GM23338 (cell line): ENCODE measurements around the gene BTBD9.

Source experiments
- EZH2 ChIP-seq: fragments of 200-600 bp; sonication (generic); IDR thresholded peaks from one replicate; pipeline ENCODE4 v1.8.0; 2017; ENCODE audit warnings: antibody characterized with exemption, mild to moderate bottlenecking, low read depth; ENCODE audit not compliant: unreplicated experiment
- TF ChIP-seq, protein P1 (sequence below), 2 experiments: fragments of 200-600 bp in 1 of 2; sonication (generic) in 1 of 2; conservative IDR thresholded peaks; 2 replicates each; pipeline versions ENCODE4 v1.5.1 to v1.6.1; 2016 to 2017; ENCODE audit warnings: antibody characterized with exemption in 2 of 2, low read depth in 2 of 2, mild to moderate bottlenecking in 2 of 2, moderate library complexity in 1 of 2

- TF ChIP-seq, protein P1, sequence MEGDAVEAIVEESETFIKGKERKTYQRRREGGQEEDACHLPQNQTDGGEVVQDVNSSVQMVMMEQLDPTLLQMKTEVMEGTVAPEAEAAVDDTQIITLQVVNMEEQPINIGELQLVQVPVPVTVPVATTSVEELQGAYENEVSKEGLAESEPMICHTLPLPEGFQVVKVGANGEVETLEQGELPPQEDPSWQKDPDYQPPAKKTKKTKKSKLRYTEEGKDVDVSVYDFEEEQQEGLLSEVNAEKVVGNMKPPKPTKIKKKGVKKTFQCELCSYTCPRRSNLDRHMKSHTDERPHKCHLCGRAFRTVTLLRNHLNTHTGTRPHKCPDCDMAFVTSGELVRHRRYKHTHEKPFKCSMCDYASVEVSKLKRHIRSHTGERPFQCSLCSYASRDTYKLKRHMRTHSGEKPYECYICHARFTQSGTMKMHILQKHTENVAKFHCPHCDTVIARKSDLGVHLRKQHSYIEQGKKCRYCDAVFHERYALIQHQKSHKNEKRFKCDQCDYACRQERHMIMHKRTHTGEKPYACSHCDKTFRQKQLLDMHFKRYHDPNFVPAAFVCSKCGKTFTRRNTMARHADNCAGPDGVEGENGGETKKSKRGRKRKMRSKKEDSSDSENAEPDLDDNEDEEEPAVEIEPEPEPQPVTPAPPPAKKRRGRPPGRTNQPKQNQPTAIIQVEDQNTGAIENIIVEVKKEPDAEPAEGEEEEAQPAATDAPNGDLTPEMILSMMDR (conservative IDR thresholded peaks at IDR 0.05; ENCODE audit: low read depth in 2 of 2): no peak
- no peak for TF ChIP-seq EZH2
Measured at GRCh38 chr6:38195113-38195635, 444.6 kb downstream of the BTBD9 start.
